SU-DHL-6 (cell line): Measurements from ENCODE around the gene PATE3.

Source experiments
- H2AFZ ChIP-seq: fragments of 200-600 bp; sonication (generic); 2 replicates; pipeline ENCODE4 v1.6.1; 2014; ENCODE audit warnings: low read depth, mild to moderate bottlenecking, moderate library complexity, mixed read lengths, antibody characterized with exemption, low read length; ENCODE audit not compliant: severe bottlenecking
- H3F3A ChIP-seq: fragments of 200-600 bp; shearing (Covaris generic); 2 replicates; pipeline ENCODE4 v1.6.0; 2016; ENCODE audit warnings: antibody characterized with exemption, mild to moderate bottlenecking; ENCODE audit not compliant: insufficient read depth
- H3K27ac ChIP-seq: fragments of 200-600 bp; sonication (generic); 2 replicates; pipeline ENCODE4 v1.5.1; 2016; ENCODE audit warnings: low read depth, mild to moderate bottlenecking, low read length, moderate library complexity, mixed read lengths
- H3K27me3 ChIP-seq: fragments of 200-600 bp; sonication (generic), shearing (Covaris generic); 2 replicates; pipeline ENCODE4 v1.6.0; 2014; ENCODE audit warnings: mild to moderate bottlenecking, low read length
- H3K36me3 ChIP-seq: fragments of 200-600 bp; sonication (generic); 2 replicates; pipeline ENCODE4 v1.6.1; 2014; ENCODE audit warnings: mild to moderate bottlenecking, low read length, mixed read lengths
- H3K4me2 ChIP-seq: fragments of 300-600, 200-600 bp; shearing (Covaris generic), sonication (generic); 2 replicates; pipeline ENCODE4 v1.6.0; 2014; ENCODE audit warnings: low read length, low read depth, mild to moderate bottlenecking; ENCODE audit not compliant: poor library complexity, severe bottlenecking
- H3K4me3 ChIP-seq: fragments of 200-600 bp; sonication (generic); 2 replicates; pipeline ENCODE4 v1.5.1; 2014; ENCODE audit warnings: antibody characterized with exemption, low read length, mild to moderate bottlenecking, mixed read lengths; ENCODE audit not compliant: insufficient read depth, poor library complexity, severe bottlenecking
- H3K79me2 ChIP-seq: fragments of 200-600 bp; sonication (generic); 2 replicates; pipeline ENCODE4 v1.6.1; 2014; ENCODE audit warnings: mild to moderate bottlenecking, low read length, moderate library complexity; ENCODE audit not compliant: insufficient read depth
- H3K9ac ChIP-seq: fragments of 200-600 bp; sonication (generic); 2 replicates; pipeline ENCODE4 v1.7.0; 2014; ENCODE audit warnings: mild to moderate bottlenecking, low read length
- H3K9me2 ChIP-seq: fragments of 200-600 bp; sonication (generic); replicated peaks from 2 replicates; pipeline ENCODE4 v1.6.1; 2014; ENCODE audit warnings: low read length; ENCODE audit not compliant: insufficient read depth
- H3K9me3 ChIP-seq: fragments of 200-600 bp; sonication (generic); 2 replicates; pipeline ENCODE4 v1.6.1; 2014; ENCODE audit warnings: low read length, mixed read lengths; ENCODE audit not compliant: insufficient read depth
- H4K20me1 ChIP-seq: fragments of 200-600 bp; sonication (generic); 2 replicates; pipeline ENCODE4 v1.6.1; 2014; ENCODE audit warnings: low read depth, mild to moderate bottlenecking, antibody characterized with exemption, low read length, moderate library complexity, mixed read lengths
- EZH2phosphoT487 ChIP-seq: fragments of 200-600 bp; sonication (generic), shearing (Covaris generic); conservative IDR thresholded peaks from 2 replicates; pipeline ENCODE4 v1.6.1; 2018; ENCODE audit warnings: mild to moderate bottlenecking, antibody characterized with exemption, low read length, moderate library complexity, mixed read lengths
- TF ChIP-seq, protein P1 (sequence below): fragments of 200-600 bp; sonication (generic); IDR thresholded peaks from one replicate; pipeline ENCODE4 v1.5.1; 2017; ENCODE audit warnings: antibody characterized with exemption, mild to moderate bottlenecking, low read length, moderate library complexity; ENCODE audit not compliant: insufficient read depth, poor library complexity, severe bottlenecking

The PATE3 gene

GRCh38 chr11:125797641-125798040 lies 9.7 kb downstream of the PATE3 start:
- Histone ChIP-seq H3K36me3 (no peaks in the 10 kb centered on the region), H2AFZ (no peak overlapping the region), H3K9me3 (no peaks in the 10 kb centered on the region), H3K9ac (no peak overlapping the region), H4K20me1 (no peaks in the 10 kb centered on the region), H3K27me3 (no peaks in the 10 kb centered on the region), H3K4me2 (no peak overlapping the region), H3F3A (no peaks in the 10 kb centered on the region), H3K4me3 (no peak overlapping the region), H3K79me2 (no peaks in the 10 kb centered on the region), H3K9me2 (no peaks in the 10 kb centered on the region), H3K27ac (no peak overlapping the region)
- TF ChIP-seq EZH2phosphoT487: no peak
- TF ChIP-seq, protein P1, sequence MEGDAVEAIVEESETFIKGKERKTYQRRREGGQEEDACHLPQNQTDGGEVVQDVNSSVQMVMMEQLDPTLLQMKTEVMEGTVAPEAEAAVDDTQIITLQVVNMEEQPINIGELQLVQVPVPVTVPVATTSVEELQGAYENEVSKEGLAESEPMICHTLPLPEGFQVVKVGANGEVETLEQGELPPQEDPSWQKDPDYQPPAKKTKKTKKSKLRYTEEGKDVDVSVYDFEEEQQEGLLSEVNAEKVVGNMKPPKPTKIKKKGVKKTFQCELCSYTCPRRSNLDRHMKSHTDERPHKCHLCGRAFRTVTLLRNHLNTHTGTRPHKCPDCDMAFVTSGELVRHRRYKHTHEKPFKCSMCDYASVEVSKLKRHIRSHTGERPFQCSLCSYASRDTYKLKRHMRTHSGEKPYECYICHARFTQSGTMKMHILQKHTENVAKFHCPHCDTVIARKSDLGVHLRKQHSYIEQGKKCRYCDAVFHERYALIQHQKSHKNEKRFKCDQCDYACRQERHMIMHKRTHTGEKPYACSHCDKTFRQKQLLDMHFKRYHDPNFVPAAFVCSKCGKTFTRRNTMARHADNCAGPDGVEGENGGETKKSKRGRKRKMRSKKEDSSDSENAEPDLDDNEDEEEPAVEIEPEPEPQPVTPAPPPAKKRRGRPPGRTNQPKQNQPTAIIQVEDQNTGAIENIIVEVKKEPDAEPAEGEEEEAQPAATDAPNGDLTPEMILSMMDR: no peak

DNA sequence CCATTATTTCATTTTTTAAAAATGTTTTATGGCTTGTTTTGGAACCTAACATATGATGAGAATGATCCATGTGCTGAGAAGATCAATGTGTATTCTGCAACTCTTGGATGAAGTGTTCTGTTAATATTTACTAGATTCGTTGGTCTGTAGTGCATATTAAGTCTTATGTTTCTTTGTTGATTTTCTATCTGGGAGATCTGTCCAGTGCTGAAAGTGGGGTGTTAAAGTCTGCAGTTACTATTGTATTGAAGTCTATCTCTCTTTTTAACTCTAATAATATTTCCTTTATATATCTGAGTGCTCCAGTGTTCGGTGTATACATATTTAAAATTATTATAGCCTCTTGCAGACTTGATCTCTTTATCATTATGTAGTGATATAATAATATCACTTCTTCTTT lies 11.9 kb downstream of the PATE3 start:
- Histone ChIP-seq H3K27ac (no peak overlapping the region), H3K27me3 (no peaks in the 10 kb centered on the region), H4K20me1 (no peaks in the 10 kb centered on the region), H3K9me3 (no peaks in the 10 kb centered on the region), H3K4me2 (no peak overlapping the region), H3K9ac (no peak overlapping the region), H2AFZ (no peak overlapping the region), H3K4me3 (no peak overlapping the region), H3K9me2 (no peaks in the 10 kb centered on the region), H3K36me3 (no peaks in the 10 kb centered on the region), H3K79me2 (no peaks in the 10 kb centered on the region), H3F3A (no peaks in the 10 kb centered on the region)
- no peak for TF ChIP-seq EZH2phosphoT487
- TF ChIP-seq, protein P1: no peak

GRCh38 chr11:125802387-125802786 lies 14.5 kb downstream of the PATE3 start:
- Histone ChIP-seq H3K9ac (no peak overlapping the region), H3K9me3 (no peaks in the 10 kb centered on the region), H4K20me1 (no peaks in the 10 kb centered on the region), H3K79me2 (no peaks in the 10 kb centered on the region), H2AFZ (no peak overlapping the region), H3K27me3 (no peaks in the 10 kb centered on the region), H3F3A (no peaks in the 10 kb centered on the region), H3K4me2 (no peak overlapping the region), H3K27ac (no peak overlapping the region), H3K36me3 (no peaks in the 10 kb centered on the region), H3K9me2 (no peaks in the 10 kb centered on the region), H3K4me3 (no peak overlapping the region)
- TF ChIP-seq EZH2phosphoT487: no peak
- TF ChIP-seq, protein P1: no peak
